Glutamatergic neuron (in vitro differentiated cells): ENCODE results near the gene CD44. TPM values are rescaled to one million over a fixed set of nuclear protein-coding genes. Genes with fewer than 3 reads are reported as not detected.

Source experiments
- DNase-seq: peaks from one replicate; pipeline ENCODE4 v3.0.0; 2022
- H3K27ac Mint-ChIP-seq: one replicate; pipeline ENCODE4 v1.8.0; 2020; ENCODE audit warnings: mild to moderate bottlenecking, mixed read lengths, inconsistent platforms; ENCODE audit not compliant: unreplicated experiment
- H3K27me3 Mint-ChIP-seq: one replicate; pipeline ENCODE4 v1.8.0; 2020; ENCODE audit warnings: mild to moderate bottlenecking, moderate library complexity, mixed read lengths, inconsistent platforms; ENCODE audit not compliant: unreplicated experiment
- H3K36me3 Mint-ChIP-seq: one replicate; pipeline ENCODE4 v1.8.0; 2020; ENCODE audit warnings: mild to moderate bottlenecking, mixed read lengths, inconsistent platforms; ENCODE audit not compliant: unreplicated experiment
- H3K4me1 Mint-ChIP-seq: one replicate; pipeline ENCODE4 v1.8.0; 2020; ENCODE audit warnings: mild to moderate bottlenecking, low read depth, mixed read lengths, inconsistent platforms; ENCODE audit not compliant: unreplicated experiment
- H3K4me3 Mint-ChIP-seq: one replicate; pipeline ENCODE4 v1.8.0; 2020; ENCODE audit warnings: mild to moderate bottlenecking, mixed read lengths, inconsistent platforms; ENCODE audit not compliant: unreplicated experiment
- H3K9me3 Mint-ChIP-seq: one replicate; pipeline ENCODE4 v1.8.0; 2020; ENCODE audit warnings: mild to moderate bottlenecking, moderate library complexity, mixed read lengths, inconsistent platforms; ENCODE audit not compliant: unreplicated experiment
- CTCF ChIP-seq: fragments of 200-600 bp; sonication (generic); IDR thresholded peaks from one replicate; pipeline ENCODE4 v1.5.0; 2021; ENCODE audit not compliant: partially characterized antibody, unreplicated experiment
- total RNA-seq: library from RNA; stranded (reverse); fragmentation: NEBNext Ultra II Directional; extraction: Animal tissue kit (Norgen Biotek cat#: 25700); gene quantifications from one replicate; pipeline ENCODE4 v1.2.1, GENCODE V29; 2021; ENCODE audit not compliant: unreplicated experiment

CD44 gene
- total RNA-seq, 1 donor from 2014 or later: 0.71 TPM

DNA sequence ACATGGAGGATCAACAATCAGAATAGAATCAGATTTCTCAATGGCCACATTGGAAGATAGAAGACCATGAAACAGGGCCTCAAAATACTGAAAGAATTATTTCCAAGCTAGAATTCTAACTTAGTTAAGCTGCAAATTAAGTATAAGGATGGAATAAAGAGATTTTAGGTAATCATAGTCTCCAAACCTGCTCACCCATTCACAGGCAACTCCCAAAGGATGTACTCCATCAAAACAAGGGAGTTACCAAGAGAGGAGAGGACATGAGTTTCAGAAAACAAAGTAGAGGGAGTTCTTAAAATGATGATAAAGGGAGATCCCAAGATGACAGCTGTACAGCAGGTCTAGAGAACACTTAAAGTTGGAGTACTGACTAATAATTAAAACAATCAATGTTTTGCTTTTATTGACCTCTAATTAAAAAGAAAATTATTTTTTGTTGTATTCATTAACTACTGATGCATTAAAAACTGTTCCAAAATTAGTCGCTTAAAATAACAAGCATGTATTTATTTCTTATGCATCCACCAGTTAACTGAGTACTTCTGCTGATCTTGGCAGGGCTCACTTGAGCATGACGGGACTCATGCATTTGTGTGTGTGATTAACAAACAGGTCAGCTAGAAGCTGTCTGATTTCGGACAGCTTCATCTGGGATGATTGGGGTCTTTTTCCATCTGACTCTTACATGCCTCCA lies 95.6 kb downstream of the CD44 start:
- Mint-ChIP-seq H3K4me1 (no peaks in the 10 kb centered on the region), H3K36me3 (peaks cover 11% of the 10 kb centered on the region), H3K27me3 (no peaks in the 10 kb centered on the region), H3K27ac (no peak overlapping the region), H3K4me3 (no peak overlapping the region), H3K9me3 (no peaks in the 10 kb centered on the region)
- DNase-seq: no peak
- no peak for TF ChIP-seq CTCF

GRCh38 chr11:35235157-35235468 lies 96.1 kb downstream of the CD44 start:
- H3K4me1 Mint-ChIP-seq: no peaks in the 10 kb centered on the region
- peaks cover 11% of the 10 kb centered on the region for H3K36me3 Mint-ChIP-seq
- H3K9me3 Mint-ChIP-seq: no peaks in the 10 kb centered on the region
- no peaks in the 10 kb centered on the region for H3K27me3 Mint-ChIP-seq
- H3K27ac Mint-ChIP-seq: no peak overlapping the region
- DNase-seq: no peak
- no peak for TF ChIP-seq CTCF
- no peak overlapping the region for H3K4me3 Mint-ChIP-seq

GRCh38 chr11:35235498-35235897 lies 96.5 kb downstream of the CD44 start:
- no peaks in the 10 kb centered on the region for H3K4me1 Mint-ChIP-seq
- DNase-seq: no peak
- H3K9me3 Mint-ChIP-seq: no peaks in the 10 kb centered on the region
- H3K27ac Mint-ChIP-seq: no peak overlapping the region
- no peak overlapping the region for H3K4me3 Mint-ChIP-seq
- TF ChIP-seq CTCF: no peak
- H3K36me3 Mint-ChIP-seq: peaks cover 11% of the 10 kb centered on the region
- H3K27me3 Mint-ChIP-seq: no peaks in the 10 kb centered on the region

DNA sequence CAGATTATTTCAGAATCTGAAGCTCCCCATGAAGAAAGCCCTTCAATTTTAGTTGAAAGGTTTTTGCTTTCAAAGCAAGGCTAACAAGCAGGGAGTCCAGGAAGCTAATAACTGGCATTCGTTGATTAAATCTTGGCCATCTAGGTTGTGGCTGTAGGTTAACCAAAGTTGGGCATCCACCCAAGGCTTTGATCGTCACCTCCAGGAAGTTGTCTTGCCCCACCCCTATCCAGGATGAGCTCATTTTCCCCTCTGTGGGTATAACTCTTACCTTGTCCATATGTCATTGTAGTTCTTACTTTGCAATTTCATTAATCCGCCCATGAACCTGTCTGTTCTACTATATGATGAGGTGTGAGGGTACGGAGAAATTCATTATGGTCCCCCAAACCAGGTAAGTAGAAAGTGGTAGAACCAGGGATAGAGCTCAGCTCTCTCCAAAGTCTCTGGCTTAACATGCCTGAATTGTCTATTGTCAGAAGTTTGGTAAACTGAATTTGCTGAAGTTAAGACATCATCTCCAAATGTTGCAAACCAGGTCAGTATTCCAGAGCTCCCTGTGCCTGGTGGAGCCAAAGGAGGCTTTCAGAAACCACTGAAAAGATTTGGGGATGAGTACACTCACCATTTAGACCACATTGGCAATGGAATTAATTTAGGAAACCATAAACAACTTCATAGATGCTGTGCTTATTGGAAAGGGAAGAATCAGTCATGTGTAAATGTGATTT lies 97.1 kb downstream of the CD44 start:
- H3K36me3 Mint-ChIP-seq: peaks cover 11% of the 10 kb centered on the region
- no peak for DNase-seq
- H3K4me3 Mint-ChIP-seq: no peak overlapping the region
- no peaks in the 10 kb centered on the region for H3K27me3 Mint-ChIP-seq
- H3K27ac Mint-ChIP-seq: no peak overlapping the region
- H3K9me3 Mint-ChIP-seq: no peaks in the 10 kb centered on the region
- TF ChIP-seq CTCF: no peak
- H3K4me1 Mint-ChIP-seq: no peaks in the 10 kb centered on the region

GRCh38 chr11:35236667-35237003 lies 97.7 kb downstream of the CD44 start:
- Mint-ChIP-seq H3K27me3 (no peaks in the 10 kb centered on the region), H3K36me3 (peaks cover 11% of the 10 kb centered on the region), H3K4me3 (no peak overlapping the region), H3K4me1 (no peaks in the 10 kb centered on the region), H3K27ac (no peak overlapping the region), H3K9me3 (no peaks in the 10 kb centered on the region)
- TF ChIP-seq CTCF: no peak
- no peak for DNase-seq
